ENCODE measurements around the gene GRIK4. TPM values are rescaled to one million over a fixed set of nuclear protein-coding genes. Genes with fewer than 3 reads are reported as not detected.

Gene GRIK4
- total and polyA plus RNA-seq, 2 donors (not counting 1 experiment from before 2014, with no cell fraction given): 0.12 to 0.27 TPM

- no peaks in the 10 kb centered on the region for H3K4me1 Mint-ChIP-seq
- no peaks in the 10 kb centered on the region for H3K9me3 Mint-ChIP-seq (ENCODE audit: insufficient read depth)
- no peak overlapping the region for H3K4me3 ChIP-seq (ENCODE audit: control extremely low read depth in 1 of 5, extremely low read depth in 1 of 5, insufficient read depth in 1 of 5, low read depth in 2 of 5, low read length in 4 of 5)
- peaks cover 0 to 7% (median 6%) of the 10 kb centered on the region in 4 experiments for H3K27me3 ChIP-seq (replicated peaks in 1 of 4; ENCODE audit: control extremely low read depth in 1 of 4, control insufficient read depth in 3 of 4, insufficient read depth in 4 of 4, low read length in 3 of 4)
- no peaks in the 10 kb centered on the region for H4K20me1 ChIP-seq (ENCODE audit: control insufficient read depth, insufficient read depth, low read length, poor library complexity, severe bottlenecking)
- intact Hi-C loops (cut with micrococcal nuclease): no loop called here
- no peaks in the 10 kb centered on the region for H3K36me3 ChIP-seq (replicated peaks in 1 of 2; ENCODE audit: control extremely low read depth in 1 of 2, control insufficient read depth in 1 of 2, extremely low read depth in 1 of 2, insufficient read depth in 2 of 2, low read length in 1 of 2)
- POLR2A ChIA-PET: no interaction called here
- TF ChIP-seq EZH2 (IDR thresholded peaks at IDR 0.05; ENCODE audit: borderline replicate concordance, insufficient read depth, low read depth, low read length, poor library complexity, severe bottlenecking) (no peak), CTCF (IDR thresholded peaks at IDR 0.05) (no peak)
- no peak overlapping the region for H3K9ac ChIP-seq (ENCODE audit: low read length)
- DNase-seq: no peak
- H3K27me3 Mint-ChIP-seq: peaks cover 46% of the 10 kb centered on the region
- no peak overlapping the region for H3K27ac Mint-ChIP-seq
- no peak overlapping the region for H3K4me2 ChIP-seq (replicated peaks; ENCODE audit: low read depth, low read length, poor library complexity, severe bottlenecking)
- CTCF ChIA-PET: no interaction called here
- 100% methylated on average over 1 of the region's 4 CpGs for WGBS (ENCODE audit: insufficient coverage)
- H2AFZ ChIP-seq (ENCODE audit: insufficient read depth, low read depth, low read length, poor library complexity, severe bottlenecking): no peak overlapping the region
- no peaks in the 10 kb centered on the region for H3K4me1 ChIP-seq (ENCODE audit: control insufficient read depth in 2 of 2, insufficient read depth in 2 of 2, low read length in 2 of 2)
- peaks cover 0 to 4% (median 0%) of the 10 kb centered on the region in 3 donors for H3K9me3 ChIP-seq (ENCODE audit: control extremely low read depth in 1 of 3, control insufficient read depth in 2 of 3, insufficient read depth in 1 of 3, low read length in 2 of 3)
- no peak overlapping the region for H3K4me3 Mint-ChIP-seq
- no peak for ATAC-seq (ENCODE audit: low read depth)
- no peaks in the 10 kb centered on the region for H3K79me2 ChIP-seq (ENCODE audit: control insufficient read depth, insufficient read depth, low read length)
- no peak overlapping the region for H3K27ac ChIP-seq (ENCODE audit: low read length in 2 of 2)
Observed at GRCh38 chr11:120938260-120938659, 426.7 kb downstream of the GRIK4 start.

- no peaks in the 10 kb centered on the region for H3K79me2 ChIP-seq (ENCODE audit: control insufficient read depth, insufficient read depth, low read length)
- Mint-ChIP-seq H3K4me1 (no peaks in the 10 kb centered on the region), H3K27ac (no peak overlapping the region), H3K9me3 (ENCODE audit: insufficient read depth) (peaks cover 14% of the 10 kb centered on the region), H3K4me3 (no peak overlapping the region), H3K27me3 (peaks cover 50% of the 10 kb centered on the region)
- TF ChIP-seq EZH2 (IDR thresholded peaks at IDR 0.05; ENCODE audit: borderline replicate concordance, insufficient read depth, low read depth, low read length, poor library complexity, severe bottlenecking) (no peak), CTCF (IDR thresholded peaks at IDR 0.05) (no peak)
- H3K4me2 ChIP-seq (replicated peaks; ENCODE audit: low read depth, low read length, poor library complexity, severe bottlenecking): no peak overlapping the region
- H3K9me3 ChIP-seq (ENCODE audit: control extremely low read depth in 1 of 3, control insufficient read depth in 2 of 3, insufficient read depth in 1 of 3, low read length in 2 of 3): peaks cover 2 to 12% (median 5%) of the 10 kb centered on the region in 3 donors
- H2AFZ ChIP-seq (ENCODE audit: insufficient read depth, low read depth, low read length, poor library complexity, severe bottlenecking): no peak overlapping the region
- ChIA-PET POLR2A (no interaction called here), CTCF (interaction anchor here (1.5 kb wide), 1 partner anchor 10 kb away, joined by 4 read pairs; no protein-coding TSS in a partner anchor)
- H3K4me1 ChIP-seq (ENCODE audit: control insufficient read depth in 2 of 2, insufficient read depth in 2 of 2, low read length in 2 of 2): no peaks in the 10 kb centered on the region
- no peak overlapping the region for H3K27ac ChIP-seq (ENCODE audit: low read length in 2 of 2)
- 93% methylated on average over 4 of the region's 10 CpGs for WGBS (ENCODE audit: insufficient coverage)
- H3K36me3 ChIP-seq (replicated peaks in 1 of 2; ENCODE audit: control extremely low read depth in 1 of 2, control insufficient read depth in 1 of 2, extremely low read depth in 1 of 2, insufficient read depth in 2 of 2, low read length in 1 of 2): no peaks in the 10 kb centered on the region
- H3K4me3 ChIP-seq (ENCODE audit: control extremely low read depth in 1 of 5, extremely low read depth in 1 of 5, insufficient read depth in 1 of 5, low read depth in 2 of 5, low read length in 4 of 5): no peak overlapping the region
- no peak overlapping the region for H3K9ac ChIP-seq (ENCODE audit: low read length)
- no peak for ATAC-seq (ENCODE audit: low read depth)
- intact Hi-C loops (cut with micrococcal nuclease): no loop called here
- peaks cover 0 to 7% (median 6%) of the 10 kb centered on the region in 4 experiments for H3K27me3 ChIP-seq (replicated peaks in 1 of 4; ENCODE audit: control extremely low read depth in 1 of 4, control insufficient read depth in 3 of 4, insufficient read depth in 4 of 4, low read length in 3 of 4)
- no peaks in the 10 kb centered on the region for H4K20me1 ChIP-seq (ENCODE audit: control insufficient read depth, insufficient read depth, low read length, poor library complexity, severe bottlenecking)
- DNase-seq: no peak
Observed at GRCh38 chr11:120940160-120940848, 428.8 kb downstream of the GRIK4 start.
